ENCODE measurements around the gene SCP2.

Gene SCP2

GRCh38 chr1:53085405-53085804 is 158.3 kb downstream of the SCP2 start:
- no peak for DNase-seq

GRCh38 chr1:53086491-53087070 is 159.5 kb downstream of the SCP2 start:
- DNase-seq, result no peak

GRCh38 chr1:53087332-53088285 is 160.5 kb downstream of the SCP2 start:
- DNase-seq, result no peak

GRCh38 chr1:53088616-53089300 is 161.7 kb downstream of the SCP2 start:
- DNase-seq, result no peak

GRCh38 chr1:53089478-53090226 is 162.6 kb downstream of the SCP2 start:
- no peak for DNase-seq

- no peak for DNase-seq
These were observed 163.4 kb downstream of the SCP2 start for GRCh38 chr1:53090227-53091147.

GRCh38 chr1:53091841-53092645 is 165.0 kb downstream of the SCP2 start:
- no peak for DNase-seq

GRCh38 chr1:53092659-53093450 is 165.8 kb downstream of the SCP2 start:
- DNase-seq, result no peak

GRCh38 chr1:53093451-53093754 is 166.3 kb downstream of the SCP2 start:
- DNase-seq, result no peak

GRCh38 chr1:53093778-53094532 is 166.9 kb downstream of the SCP2 start:
- no peak for DNase-seq

GRCh38 chr1:53094533-53094919 is 167.4 kb downstream of the SCP2 start:
- DNase-seq, result no peak

Data from NCI-H2029 (cell line).